Heart left ventricle (tissue), 16 donors: ENCODE results near the gene CASZ1. TPM values are rescaled to one million over a fixed set of nuclear protein-coding genes. Genes with fewer than 3 reads are reported as not detected.

ENCODE experiments used
- ATAC-seq, 4 donors: fragments of 200-7000 bp; cut with Tn5 transposase; one replicate each; pipeline ENCODE4 v1.9.1; 2020 to 2022; ENCODE audit warnings: moderate library complexity in 4 of 4, mild to moderate bottlenecking in 3 of 4, moderate number of reproducible peaks in 1 of 4
- DNase-seq, 5 donors: peaks; one replicate each; pipeline ENCODE4 v3.0.0-alpha.2; 2020
- H3K27ac ChIP-seq, 12 donors: fragments of 200-600 bp; sonication (generic) in 4 of 12; one replicate each; pipeline versions ENCODE4 v1.5.0 to v1.8.0; 2016 to 2022; ENCODE audit warnings: mild to moderate bottlenecking in 2 of 12
- H3K27me3 ChIP-seq, 9 donors: fragments of 200-600 bp; sonication (generic) in 2 of 9; one replicate each; pipeline versions ENCODE4 v1.5.1 to v1.8.0; 2016 to 2022; ENCODE audit warnings: mild to moderate bottlenecking in 3 of 9
- H3K36me3 ChIP-seq, 9 donors: fragments of 200-600 bp; sonication (generic) in 2 of 9; one replicate each; pipeline versions ENCODE4 v1.5.0 to v1.8.0; 2018 to 2022; ENCODE audit warnings: mild to moderate bottlenecking in 2 of 9
- H3K4me1 ChIP-seq, 12 donors: fragments of 200-600 bp; sonication (generic) in 4 of 12; one replicate each; pipeline versions ENCODE4 v1.5.0 to v1.8.0; 2016 to 2022; ENCODE audit warnings: mild to moderate bottlenecking in 3 of 12
- H3K4me3 ChIP-seq, 12 donors: fragments of 200-600 bp; sonication (generic) in 4 of 12; one replicate each; pipeline versions ENCODE4 v1.5.0 to v1.8.0; 2017 to 2022; ENCODE audit warnings: mild to moderate bottlenecking in 9 of 12, moderate library complexity in 4 of 12
- H3K9me3 ChIP-seq, 12 donors: fragments of 200-600 bp; sonication (generic) in 4 of 12; one replicate each; pipeline versions ENCODE4 v1.5.0 to v1.8.0; 2016 to 2022; ENCODE audit warnings: mild to moderate bottlenecking in 1 of 12
- CTCF ChIP-seq, 12 donors: fragments of 200-600 bp; sonication (generic) in 4 of 12; IDR thresholded peaks; one replicate each; pipeline versions ENCODE4 v1.5.0 to v1.8.0; 2018 to 2022; ENCODE audit warnings: antibody characterized with exemption in 12 of 12, mild to moderate bottlenecking in 5 of 12
- POLR2A ChIP-seq, 2 donors: fragments of 450-650 bp; IDR thresholded peaks; one replicate each; pipeline ENCODE4 v1.6.1; 2017; ENCODE audit warnings: antibody characterized with exemption in 2 of 2, mild to moderate bottlenecking in 2 of 2, moderate library complexity in 2 of 2
- WGBS, 4 donors: extraction: QIAGEN DNeasy Blood & Tissue Kit in 2 of 4; methylation state at CpG; one replicate each; pipeline versions ENCODE4 v1.1.5 to v1.1.7; 2013 to 2018; 5-methylcytosine and 5-hydroxymethylcytosine counted together
- intact Hi-C, 10 donors: fragments of 100-400 bp; cut with DNase I; formaldehyde crosslinking; loops; one replicate each; pipeline versions ENCODE4 v1.11.1 to v1.14.2; 2022
- polyA plus RNA-seq, 2 donors: library from polyadenylated mRNA; stranded (reverse); fragments of 200-250 nt; gene quantifications; one replicate each; pipeline ENCODE4 v1.2.3, GENCODE V29; 2013
- total RNA-seq, 9 donors: library from RNA; depleted of rRNA in 2 of 9; stranded (reverse); fragments of >200 nt in 2 of 9; fragmentation: NEBNext Ultra II Directional in 3 of 9; extraction: Animal tissue kit (Norgen Biotek cat#: 25700) in 3 of 9; gene quantifications; one replicate each; pipeline versions ENCODE4 v1.1.0 to v1.2.4, GENCODE V29; 2016 to 2023
- donor health status: ischemic (EF 13 %, LVEDD 7.1; RV severe dilation, severe dysfunction).
- donor health status: healthy with polysubstance abuse.
- donor health status: DM: no; HTN: yes; CAD: no.
- donor health status: DM: no; HTN: no; CAD: no.
- donor health status: ischemic (EF 25% LVEDD 6.9; RV normal size, moderate dysfunction).
- donor health status: ischemic (EF 25% LVEDD 5.7; RV mildly dilated, moderate dysfunction).
- donor health status: healthy.
- donor health status: DM: yes; HTN: yes; CAD: no.
- donor health status: ischemic (EF 35%, LVEDD 5.7; RV mildly dilated, moderate dysfunction).
- donor health status: nonischemic (EF 11% LVEDD 7.7; RV severe dilation, severe dysfunction).
- donor health status: DM: yes; HTN: yes; CAD: no.
- donor health status: PGD.
- donor health status: ischemic (EF 29% LVEDD 5.4; RV normal size, mild dysfunction).
- donor health status: nonischemic (EF 23%, LVEDD 6.1; RV moderate dilation, normal function).

The CASZ1 gene
- total and polyA plus RNA-seq, 11 donors, result 28.8 to 84.9 (median 55.0) TPM

GRCh38 chr1:10594595-10595223 is 201.7 kb downstream of the CASZ1 start:
- intact Hi-C loops, result no loop called here
- Histone ChIP-seq H3K36me3 (peaks cover 0 to 9% (median 4%) of the 10 kb centered on the region in 9 donors), H3K9me3 (no peaks in the 10 kb centered on the region), H3K27me3 (no peaks in the 10 kb centered on the region), H3K4me1 (peaks cover 0 to 31% (median 0%) of the 10 kb centered on the region in 12 donors), H3K27ac (peak overlapping the region in 1 of 12 donors; percentile 39), H3K4me3 (no peak overlapping the region)
- WGBS, 4 donors, result 56 to 62% (median 59%) methylated on average over 9 of the region's 9 CpGs
- DNase-seq (peak in 1 of 5 donors; percentile 40), ATAC-seq (peak; percentile 50 to 68 (median 56))
- TF ChIP-seq CTCF (IDR thresholded peaks at IDR 0.05) (no peak), POLR2A (IDR thresholded peaks at IDR 0.05) (no peak)

DNA sequence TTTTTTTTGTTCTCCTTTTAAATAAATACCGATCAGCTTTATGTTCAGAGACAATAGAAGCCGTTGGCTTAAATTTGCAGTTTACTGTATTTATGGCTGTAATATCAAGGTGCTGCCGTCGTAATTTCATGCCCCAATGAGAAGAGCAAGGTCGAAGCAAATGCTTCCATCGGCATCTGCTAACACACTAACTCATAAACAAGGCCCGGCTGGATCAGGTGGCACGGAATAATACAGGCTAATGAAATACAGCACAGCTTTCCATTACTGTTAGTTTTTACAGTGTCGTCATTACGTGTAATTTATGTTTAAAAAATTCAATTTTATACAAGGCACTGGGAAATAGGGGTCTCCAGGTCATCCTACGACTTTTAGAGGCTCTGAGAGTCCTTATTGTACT is 202.7 kb downstream of the CASZ1 start:
- Histone ChIP-seq H3K27ac (no peak overlapping the region), H3K9me3 (no peaks in the 10 kb centered on the region), H3K4me1 (peaks cover 0 to 31% (median 0%) of the 10 kb centered on the region in 12 donors), H3K27me3 (no peaks in the 10 kb centered on the region), H3K4me3 (no peak overlapping the region), H3K36me3 (no peaks in the 10 kb centered on the region)
- TF ChIP-seq POLR2A (IDR thresholded peaks at IDR 0.05) (no peak), CTCF (IDR thresholded peaks at IDR 0.05) (no peak)
- intact Hi-C loops, result no loop called here
- ATAC-seq (no peak), DNase-seq (no peak)
- WGBS, 4 donors, result 86 to 92% (median 90%) methylated on average over 11 of the region's 11 CpGs

GRCh38 chr1:10592373-10592772 is 204.1 kb downstream of the CASZ1 start:
- Histone ChIP-seq H3K27ac (peak overlapping the region in 1 of 12 donors; percentile 49), H3K36me3 (no peaks in the 10 kb centered on the region), H3K27me3 (no peaks in the 10 kb centered on the region), H3K9me3 (no peaks in the 10 kb centered on the region), H3K4me3 (no peak overlapping the region), H3K4me1 (peaks cover 0 to 31% (median 0%) of the 10 kb centered on the region in 12 donors)
- TF ChIP-seq CTCF (IDR thresholded peaks at IDR 0.05) (no peak), POLR2A (IDR thresholded peaks at IDR 0.05) (no peak)
- 64 to 72% (median 66%) methylated on average over 5 of the region's 5 CpGs for WGBS, 4 donors
- ATAC-seq, result no peak
- intact Hi-C loops, result no loop called here
- no peak for DNase-seq

DNA sequence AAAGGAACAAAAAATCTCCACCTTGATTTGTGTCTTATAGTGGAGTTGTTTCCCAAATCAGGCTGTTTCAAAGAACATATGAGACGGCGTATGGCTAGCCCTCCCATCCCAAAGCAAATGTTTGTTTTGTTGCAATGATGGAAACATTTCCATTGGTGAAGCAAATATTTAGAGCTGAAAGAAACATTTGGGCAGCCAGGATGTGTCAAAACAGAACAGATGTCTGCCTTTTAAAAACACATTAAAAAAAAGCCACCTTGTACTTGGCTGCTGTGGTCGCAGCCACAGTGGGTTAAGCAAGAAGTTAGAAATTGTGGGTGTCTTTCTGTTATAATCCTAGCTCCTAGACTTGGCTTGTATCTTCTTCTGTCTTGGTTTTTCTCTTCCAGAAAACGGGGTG is 205.4 kb downstream of the CASZ1 start:
- TF ChIP-seq POLR2A (IDR thresholded peaks at IDR 0.05) (no peak), CTCF (IDR thresholded peaks at IDR 0.05) (no peak)
- intact Hi-C loops, result no loop called here
- Histone ChIP-seq H3K27me3 (no peaks in the 10 kb centered on the region), H3K4me3 (no peak overlapping the region), H3K27ac (no peak overlapping the region), H3K4me1 (peaks cover 0 to 31% (median 0%) of the 10 kb centered on the region in 12 donors), H3K36me3 (no peaks in the 10 kb centered on the region), H3K9me3 (no peaks in the 10 kb centered on the region)
- DNase-seq (no peak), ATAC-seq (no peak)
- 70 to 72% (median 71%) methylated on average over 4 of the region's 4 CpGs for WGBS, 4 donors
